ENCODE results near the gene SORBS2. TPM values are rescaled to one million over a fixed set of nuclear protein-coding genes. Genes with fewer than 3 reads are reported as not detected.

Gene SORBS2
- total and polyA plus RNA-seq, 2 experiments from 2014 or later: 0.32 to 1.5 TPM

GRCh38 chr4:185797018-185797417 lies 15.0 kb downstream of the SORBS2 start:
- Histone ChIP-seq H3K4me2 (ENCODE audit: unreplicated experiment) (no peak overlapping the region), H3K27ac (no peak overlapping the region), H3F3A (ENCODE audit: insufficient read depth) (peaks cover 5% of the 10 kb centered on the region; the same call in 1 of the 2 replicates), H3K36me3 (ENCODE audit: low read depth) (no peaks in the 10 kb centered on the region), H4K20me1 (ENCODE audit: insufficient read depth) (no peaks in the 10 kb centered on the region), H3K79me2 (ENCODE audit: insufficient read depth) (no peaks in the 10 kb centered on the region), H3K9me2 (ENCODE audit: insufficient read depth) (no peaks in the 10 kb centered on the region), H3K4me3 (no peak overlapping the region), H3K9ac (no peak overlapping the region), H3K9me3 (ENCODE audit: low read depth) (no peaks in the 10 kb centered on the region), H2AFZ (no peak overlapping the region; the same call in 1 of the 2 replicates), H3K4me1 (ENCODE audit: insufficient read depth) (peaks cover 11% of the 10 kb centered on the region), H3K27me3 (replicated peaks; ENCODE audit: insufficient read depth) (peaks cover 13% of the 10 kb centered on the region; the same call in 1 of the 2 replicates)
- TF ChIP-seq EZH2phosphoT487 (IDR thresholded peaks at IDR 0.05; ENCODE audit: insufficient read depth, low read depth) (no peak), EZH2 (IDR thresholded peaks at IDR 0.05; ENCODE audit: insufficient read depth, poor library complexity, severe bottlenecking) (no peak)
- DNase-seq: peak; percentile 13
- WGBS, 2 experiments (ENCODE audit: low coverage in 1 of 2, low lambda C conversion rate in 2 of 2, missing lambda C conversion rate in 2 of 2): 9 to 13% methylated on average over 14 of the region's 14 CpGs
- in situ Hi-C loops (cut with MboI): no loop called here

- WGBS, 2 experiments (ENCODE audit: low coverage in 1 of 2, low lambda C conversion rate in 2 of 2, missing lambda C conversion rate in 2 of 2): 71% methylated on average over 11 of the region's 11 CpGs
- no peak overlapping the region for H3K9ac ChIP-seq
- H3K36me3 ChIP-seq (ENCODE audit: low read depth): no peaks in the 10 kb centered on the region
- in situ Hi-C loops (cut with MboI): no loop called here
- no peaks in the 10 kb centered on the region for H3K79me2 ChIP-seq (ENCODE audit: insufficient read depth)
- H3K4me2 ChIP-seq (ENCODE audit: unreplicated experiment): no peak overlapping the region
- no peak for DNase-seq
- no peak overlapping the region for H3K27ac ChIP-seq
- no peaks in the 10 kb centered on the region for H4K20me1 ChIP-seq (ENCODE audit: insufficient read depth)
- peaks cover 13% of the 10 kb centered on the region; the same call in 1 of the 2 replicates for H3K27me3 ChIP-seq (replicated peaks; ENCODE audit: insufficient read depth)
- TF ChIP-seq EZH2 (IDR thresholded peaks at IDR 0.05; ENCODE audit: insufficient read depth, poor library complexity, severe bottlenecking): no peak
- no peak for TF ChIP-seq EZH2phosphoT487 (IDR thresholded peaks at IDR 0.05; ENCODE audit: insufficient read depth, low read depth)
- H3K4me3 ChIP-seq: no peak overlapping the region
- peaks cover 5% of the 10 kb centered on the region; the same call in 1 of the 2 replicates for H3F3A ChIP-seq (ENCODE audit: insufficient read depth)
- no peaks in the 10 kb centered on the region for H3K9me3 ChIP-seq (ENCODE audit: low read depth)
- no peaks in the 10 kb centered on the region for H3K9me2 ChIP-seq (ENCODE audit: insufficient read depth)
- no peak overlapping the region for H2AFZ ChIP-seq
- peaks cover 13% of the 10 kb centered on the region for H3K4me1 ChIP-seq (ENCODE audit: insufficient read depth)
Measured at GRCh38 chr4:185796176-185796575, 15.8 kb downstream of the SORBS2 start.

- Histone ChIP-seq H3K4me1 (ENCODE audit: insufficient read depth) (peaks cover 13% of the 10 kb centered on the region), H3K9ac (no peak overlapping the region), H3F3A (ENCODE audit: insufficient read depth) (peaks cover 5% of the 10 kb centered on the region; the same call in 1 of the 2 replicates), H3K27ac (no peak overlapping the region), H3K27me3 (replicated peaks; ENCODE audit: insufficient read depth) (no peaks in the 10 kb centered on the region), H3K9me2 (ENCODE audit: insufficient read depth) (no peaks in the 10 kb centered on the region), H4K20me1 (ENCODE audit: insufficient read depth) (no peaks in the 10 kb centered on the region), H2AFZ (no peak overlapping the region), H3K79me2 (ENCODE audit: insufficient read depth) (no peaks in the 10 kb centered on the region), H3K4me2 (ENCODE audit: unreplicated experiment) (no peak overlapping the region), H3K9me3 (ENCODE audit: low read depth) (no peaks in the 10 kb centered on the region), H3K36me3 (ENCODE audit: low read depth) (no peaks in the 10 kb centered on the region), H3K4me3 (no peak overlapping the region)
- WGBS, 2 experiments (ENCODE audit: low coverage in 1 of 2, low lambda C conversion rate in 2 of 2, missing lambda C conversion rate in 2 of 2): 59 to 100% methylated on average over 1 of the region's 1 CpG
- no peak for DNase-seq
- in situ Hi-C loops (cut with MboI): no loop called here
- no peak for TF ChIP-seq EZH2phosphoT487 (IDR thresholded peaks at IDR 0.05; ENCODE audit: insufficient read depth, low read depth)
- no peak for TF ChIP-seq EZH2 (IDR thresholded peaks at IDR 0.05; ENCODE audit: insufficient read depth, poor library complexity, severe bottlenecking)
Measured at GRCh38 chr4:185794637-185795036, 17.4 kb downstream of the SORBS2 start.

GRCh38 chr4:185793716-185794115 lies 18.3 kb downstream of the SORBS2 start:
- no peak overlapping the region for H3K4me3 ChIP-seq
- in situ Hi-C loops (cut with MboI): no loop called here
- WGBS, 2 experiments (ENCODE audit: low coverage in 1 of 2, low lambda C conversion rate in 2 of 2, missing lambda C conversion rate in 2 of 2): 69 to 82% methylated on average over 4 of the region's 4 CpGs

More at GRCh38 chr4:185793716-185794115, 18.3 kb downstream of the SORBS2 start:
- Histone ChIP-seq H3K27me3 (replicated peaks; ENCODE audit: insufficient read depth) (no peaks in the 10 kb centered on the region), H3K9me3 (ENCODE audit: low read depth) (no peaks in the 10 kb centered on the region), H3K9me2 (ENCODE audit: insufficient read depth) (no peaks in the 10 kb centered on the region), H3K79me2 (ENCODE audit: insufficient read depth) (no peaks in the 10 kb centered on the region), H4K20me1 (ENCODE audit: insufficient read depth) (no peaks in the 10 kb centered on the region), H3K4me1 (ENCODE audit: insufficient read depth) (peaks cover 13% of the 10 kb centered on the region), H2AFZ (no peak overlapping the region), H3K9ac (no peak overlapping the region), H3K4me2 (ENCODE audit: unreplicated experiment) (no peak overlapping the region), H3F3A (ENCODE audit: insufficient read depth) (peaks cover 5% of the 10 kb centered on the region; the same call in 1 of the 2 replicates), H3K36me3 (ENCODE audit: low read depth) (no peaks in the 10 kb centered on the region), H3K27ac (no peak overlapping the region)
- no peak for DNase-seq
- TF ChIP-seq EZH2 (IDR thresholded peaks at IDR 0.05; ENCODE audit: insufficient read depth, poor library complexity, severe bottlenecking): no peak
- TF ChIP-seq EZH2phosphoT487 (IDR thresholded peaks at IDR 0.05; ENCODE audit: insufficient read depth, low read depth): no peak

All from GM23248 (cell line).